Suprapubic skin (tissue), 4 donors: ENCODE data around the gene RPL7A.

Experiments used
- CTCF ChIP-seq, 2 donors: fragments of 200-600 bp in 1 of 2; fragments of 450-650 bp in 1 of 2; sonication (generic) in 1 of 2; IDR thresholded peaks; one replicate each; pipeline ENCODE4 v1.5.1; 2016 to 2019; ENCODE audit warnings: antibody characterized with exemption in 2 of 2, mild to moderate bottlenecking in 1 of 2, moderate library complexity in 1 of 2
- POLR2A ChIP-seq, 2 donors: fragments of 450-650 bp; IDR thresholded peaks; one replicate each; pipeline ENCODE4 v1.6.1; 2017; ENCODE audit warnings: antibody characterized with exemption in 2 of 2, mild to moderate bottlenecking in 2 of 2, moderate library complexity in 2 of 2
- POLR2AphosphoS5 ChIP-seq, 3 donors: sonication (generic); formaldehyde crosslinking; IDR thresholded peaks; one replicate each; pipeline ENCODE4 v1.6.1; 2017; ENCODE audit warnings: antibody characterized with exemption in 3 of 3

- TF ChIP-seq CTCF (IDR thresholded peaks at IDR 0.05), result no peak
- no peak for TF ChIP-seq POLR2A (IDR thresholded peaks at IDR 0.05)
- TF ChIP-seq POLR2AphosphoS5 (IDR thresholded peaks at IDR 0.05), result no peak
These were observed 16.8 kb upstream of the RPL7A start for GRCh38 chr9:133331221-133331620.
